Testis (tissue), 3 donors: ENCODE results near the gene RNF220. TPM values are rescaled to one million over a fixed set of nuclear protein-coding genes. Genes with fewer than 3 reads are reported as not detected.

Experiments used
- DNase-seq: peaks from one replicate; pipeline ENCODE4 v3.0.0-alpha.2; 2019
- H3K27ac ChIP-seq, 2 donors: fragments of 200-600 bp; sonication (generic); one replicate each; pipeline ENCODE4 v1.5.1; 2019
- H3K27me3 ChIP-seq: fragments of 200-600 bp; sonication (generic); one replicate; pipeline ENCODE4 v1.5.1; 2019
- H3K36me3 ChIP-seq: fragments of 200-600 bp; sonication (generic); one replicate; pipeline ENCODE4 v1.5.1; 2017; ENCODE audit warnings: low read depth; ENCODE audit errors: missing control alignments
- H3K4me1 ChIP-seq: fragments of 200-600 bp; sonication (generic); one replicate; pipeline ENCODE4 v1.5.1; 2019
- H3K4me3 ChIP-seq, 2 donors: fragments of 200-600 bp; sonication (generic); one replicate each; pipeline ENCODE4 v1.5.1; 2017 to 2019
- H3K9me3 ChIP-seq: fragments of 200-600 bp; sonication (generic); one replicate; pipeline ENCODE4 v1.5.1; 2017
- POLR2A ChIP-seq: fragments of 450-650 bp; IDR thresholded peaks from one replicate; pipeline ENCODE4 v1.6.1; 2017; ENCODE audit warnings: antibody characterized with exemption, mild to moderate bottlenecking, moderate library complexity
- WGBS, 2 donors: methylation state at CpG; one replicate each; pipeline ENCODE4 v1.1.5; 2018; 5-methylcytosine and 5-hydroxymethylcytosine counted together
- intact Hi-C: fragments of 100-400 bp; cut with DNase I; formaldehyde crosslinking; loops from one replicate; pipeline ENCODE4 v1.15.1; 2023; ENCODE audit warnings: low total_unique reads
- polyA plus RNA-seq: library from polyadenylated mRNA; stranded (reverse); fragments of 350-450 nt; fragmentation: Illumina TruSeq; extraction: RNeasy Lipid Tissue Mini Kit (QIAGEN cat#74804); gene quantifications from one replicate; pipeline ENCODE4 v1.2.3, GENCODE V29; 2014; ENCODE audit warnings: low read depth, low replicate concordance; ENCODE audit not compliant: insufficient read depth
- total RNA-seq, 2 donors: library from RNA; depleted of rRNA; stranded (reverse); fragments of >200 nt; gene quantifications; one replicate each; pipeline ENCODE4 v1.2.3, GENCODE V29; 2016
- TF ChIP-seq, protein P1 (sequence below), 3 experiments: fragments of 450-650 bp in 2 of 3; fragments of 200-600 bp in 1 of 3; sonication (generic) in 1 of 3; IDR thresholded peaks; one replicate each; pipeline ENCODE4 v1.5.1; 2016 to 2019; ENCODE audit warnings: antibody characterized with exemption in 3 of 3, mild to moderate bottlenecking in 2 of 3, moderate library complexity in 1 of 3

Gene RNF220
- total and polyA plus RNA-seq, 3 donors from 2014 or later = 99.3 to 148 (median 126) TPM

- peak within 1 kb of the TSS; percentile 59 to 74 for H3K4me3 ChIP-seq
- H3K9me3 ChIP-seq = no peaks in the 10 kb centered on the region
- H3K36me3 ChIP-seq = no peaks in the 10 kb centered on the region
- intact Hi-C loops = no loop called here
- peaks cover 12% of the 10 kb centered on the region for H3K4me1 ChIP-seq
- no peaks in the 10 kb centered on the region for H3K27me3 ChIP-seq
- WGBS, 2 donors = 3% methylated on average over 42 to 53 of the region's 56 CpGs
- DNase-seq = peak; percentile 100
- TF ChIP-seq, protein P1, sequence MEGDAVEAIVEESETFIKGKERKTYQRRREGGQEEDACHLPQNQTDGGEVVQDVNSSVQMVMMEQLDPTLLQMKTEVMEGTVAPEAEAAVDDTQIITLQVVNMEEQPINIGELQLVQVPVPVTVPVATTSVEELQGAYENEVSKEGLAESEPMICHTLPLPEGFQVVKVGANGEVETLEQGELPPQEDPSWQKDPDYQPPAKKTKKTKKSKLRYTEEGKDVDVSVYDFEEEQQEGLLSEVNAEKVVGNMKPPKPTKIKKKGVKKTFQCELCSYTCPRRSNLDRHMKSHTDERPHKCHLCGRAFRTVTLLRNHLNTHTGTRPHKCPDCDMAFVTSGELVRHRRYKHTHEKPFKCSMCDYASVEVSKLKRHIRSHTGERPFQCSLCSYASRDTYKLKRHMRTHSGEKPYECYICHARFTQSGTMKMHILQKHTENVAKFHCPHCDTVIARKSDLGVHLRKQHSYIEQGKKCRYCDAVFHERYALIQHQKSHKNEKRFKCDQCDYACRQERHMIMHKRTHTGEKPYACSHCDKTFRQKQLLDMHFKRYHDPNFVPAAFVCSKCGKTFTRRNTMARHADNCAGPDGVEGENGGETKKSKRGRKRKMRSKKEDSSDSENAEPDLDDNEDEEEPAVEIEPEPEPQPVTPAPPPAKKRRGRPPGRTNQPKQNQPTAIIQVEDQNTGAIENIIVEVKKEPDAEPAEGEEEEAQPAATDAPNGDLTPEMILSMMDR (IDR thresholded peaks at IDR 0.05) = no peak
- no peak for TF ChIP-seq POLR2A
- peak within 1 kb of the TSS; percentile 88 to 89 for H3K27ac ChIP-seq
Observed at GRCh38 chr1:44674113-44675000, 269.3 kb downstream of the RNF220 start, which contains the start of the genes ARMH1 and TMEM53. Gene ARMH1, plus strand, starts transcription at chr1:44674714. Its CDS starts 14,984 bp downstream, at chr1:44689698. Gene TMEM53, minus strand, starts transcription at chr1:44674481. Its CDS starts 90 bp downstream, at chr1:44674391.

GRCh38 chr1:44675186-44675585, 270.1 kb downstream of the RNF220 start:
- TF ChIP-seq, protein P1 (IDR thresholded peaks at IDR 0.05) = no peak
- no peak for TF ChIP-seq POLR2A
- no peak for DNase-seq
- H3K27ac ChIP-seq = peak overlapping the region in 1 of 2 donors; percentile 89
- no peaks in the 10 kb centered on the region for H3K36me3 ChIP-seq
- H3K9me3 ChIP-seq = no peaks in the 10 kb centered on the region
- H3K4me1 ChIP-seq = peaks cover 12% of the 10 kb centered on the region
- WGBS, 2 donors = 62 to 69% methylated on average over 7 of the region's 7 CpGs
- intact Hi-C loops = no loop called here
- H3K4me3 ChIP-seq = peak overlapping the region; percentile 59 to 74
- no peaks in the 10 kb centered on the region for H3K27me3 ChIP-seq

GRCh38 chr1:44676484-44677200, 271.6 kb downstream of the RNF220 start:
- intact Hi-C loops = no loop called here
- H3K9me3 ChIP-seq = no peaks in the 10 kb centered on the region
- no peak overlapping the region for H3K27ac ChIP-seq
- H3K4me1 ChIP-seq = peaks cover 12% of the 10 kb centered on the region
- no peaks in the 10 kb centered on the region for H3K27me3 ChIP-seq
- 75 to 84% methylated on average over 5 of the region's 5 CpGs for WGBS, 2 donors
- no peak overlapping the region for H3K4me3 ChIP-seq
- TF ChIP-seq, protein P1 (IDR thresholded peaks at IDR 0.05) = no peak
- TF ChIP-seq POLR2A = no peak
- H3K36me3 ChIP-seq = no peaks in the 10 kb centered on the region
- no peak for DNase-seq

DNA sequence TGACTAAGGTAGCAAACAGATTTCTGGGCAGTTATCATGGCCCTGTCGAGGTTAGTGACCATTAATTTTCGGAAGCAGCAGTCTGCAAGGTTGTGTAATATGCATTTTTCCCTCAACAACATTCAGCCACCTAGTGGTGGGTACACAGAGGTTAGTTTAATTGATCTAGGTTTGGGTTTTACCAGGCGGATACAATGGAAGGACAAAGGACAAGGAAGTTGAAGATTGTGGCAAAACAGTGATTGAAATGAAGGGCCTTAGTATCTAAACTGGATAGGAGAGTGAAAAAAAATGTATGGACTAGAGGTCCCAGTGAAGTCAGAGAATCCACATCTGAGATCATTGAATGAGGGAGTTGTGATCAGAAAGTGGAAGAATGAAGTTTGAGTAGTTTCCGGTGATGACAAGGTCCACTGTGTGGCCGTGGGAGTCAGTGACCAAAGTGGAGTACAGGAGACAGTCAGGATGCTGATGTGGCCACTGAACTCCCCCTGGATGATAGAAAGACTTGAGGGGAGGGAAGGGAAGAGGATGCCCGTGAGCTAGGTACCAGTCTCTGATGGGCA, 272.2 kb downstream of the RNF220 start:
- no peak for TF ChIP-seq POLR2A
- TF ChIP-seq, protein P1 (IDR thresholded peaks at IDR 0.05) = peak; percentile 28 to 48 (median 45)
- H3K4me3 ChIP-seq = no peak overlapping the region
- no peaks in the 10 kb centered on the region for H3K9me3 ChIP-seq
- no peaks in the 10 kb centered on the region for H3K36me3 ChIP-seq
- intact Hi-C loops = no loop called here
- H3K27me3 ChIP-seq = no peaks in the 10 kb centered on the region
- H3K4me1 ChIP-seq = peaks cover 12% of the 10 kb centered on the region
- no peak for DNase-seq
- WGBS, 2 donors = 75 to 78% methylated on average over 6 of the region's 6 CpGs
- no peak overlapping the region for H3K27ac ChIP-seq
